RWPE2 (cell line): ENCODE measurements around the gene KIFC3.

Source experiments
- ATAC-seq: fragments of 200-7000 bp; cut with Tn5 transposase; 3 replicates; pipeline ENCODE4 v1.9.1; 2021; ENCODE audit warnings: low read depth
- DNase-seq: peaks from one replicate; pipeline ENCODE4 v3.0.0-alpha.2; 2020; ENCODE audit warnings: low spot score
- H3K27ac ChIP-seq: fragments of 450-650 bp; 2 replicates; pipeline ENCODE4 v1.5.1; 2017; ENCODE audit warnings: mild to moderate bottlenecking; ENCODE audit not compliant: poor library complexity, severe bottlenecking
- H3K27me3 ChIP-seq: fragments of 250-450 bp; sonication (Bioruptor Pico); 2 replicates; pipeline ENCODE4 v1.5.1; 2021; ENCODE audit warnings: mild to moderate bottlenecking, moderate library complexity; ENCODE audit not compliant: insufficient read depth, poor library complexity, severe bottlenecking
- H3K36me3 ChIP-seq: fragments of 250-450 bp; sonication (Bioruptor Pico); 2 replicates; pipeline ENCODE4 v1.5.1; 2020; ENCODE audit warnings: low read depth, mild to moderate bottlenecking, moderate library complexity
- H3K4me1 ChIP-seq: fragments of 250-450 bp; sonication (Bioruptor Pico); 2 replicates; pipeline ENCODE4 v1.5.1; 2021; ENCODE audit warnings: mild to moderate bottlenecking, moderate library complexity; ENCODE audit not compliant: insufficient read depth, poor library complexity, severe bottlenecking
- H3K4me3 ChIP-seq: fragments of 250-450 bp; sonication (Bioruptor Pico); 2 replicates; pipeline ENCODE4 v1.5.1; 2021; ENCODE audit warnings: mild to moderate bottlenecking, moderate library complexity; ENCODE audit not compliant: severe bottlenecking
- H3K9me3 ChIP-seq: fragments of 250-450 bp; sonication (Bioruptor Pico); 2 replicates; pipeline ENCODE4 v1.5.1; 2021; ENCODE audit warnings: mild to moderate bottlenecking, moderate library complexity; ENCODE audit not compliant: severe bottlenecking
- TF ChIP-seq, protein P1 (sequence below): fragments of 450-650 bp; IDR thresholded peaks from one replicate; pipeline ENCODE4 v1.5.1; 2017; ENCODE audit warnings: mild to moderate bottlenecking, moderate library complexity; ENCODE audit not compliant: poor library complexity, severe bottlenecking

Gene KIFC3

DNA sequence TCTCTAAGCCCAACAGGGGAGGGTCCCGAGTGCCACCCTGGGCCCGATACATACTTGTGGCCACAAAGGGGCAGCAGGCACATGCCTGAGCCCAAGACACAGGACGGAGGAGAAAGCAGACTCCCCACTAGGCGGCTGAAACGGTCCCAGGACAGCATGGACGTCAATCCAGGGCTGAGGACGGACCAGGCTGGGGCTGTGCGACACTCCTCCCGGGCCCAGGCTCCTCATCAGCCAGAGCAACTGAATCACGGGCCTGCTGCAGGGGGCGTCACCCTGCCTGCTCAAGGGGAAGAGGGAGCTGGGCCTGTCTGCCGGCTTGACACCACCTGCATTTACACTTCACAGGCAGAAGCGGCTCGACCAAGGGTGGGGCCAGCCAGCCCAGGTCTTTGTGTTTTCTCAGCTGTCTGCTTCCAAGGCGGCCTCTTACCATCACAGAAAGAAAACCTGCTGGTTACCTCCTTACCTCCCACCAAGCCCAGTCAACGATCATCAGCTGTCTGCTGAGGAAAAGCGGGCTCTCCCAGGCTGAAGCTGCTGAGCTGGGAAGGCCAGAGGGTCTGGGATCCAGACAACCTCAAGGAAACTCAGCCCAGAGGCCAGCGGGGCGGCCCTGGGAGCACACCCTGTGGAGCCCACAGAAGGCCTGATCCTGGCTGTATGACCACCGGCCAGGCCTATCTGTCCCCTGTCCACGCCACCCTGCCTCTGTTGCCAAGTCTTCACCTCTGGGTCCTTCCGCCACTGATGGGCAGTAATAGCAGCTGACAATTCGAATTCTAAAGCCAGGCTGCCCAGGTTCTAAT lies 26.4 kb downstream of the KIFC3 start:
- ATAC-seq (no peak), DNase-seq (no peak)
- Histone ChIP-seq H3K27ac (no peak overlapping the region), H3K4me1 (no peaks in the 10 kb centered on the region), H3K36me3 (peaks cover 73% of the 10 kb centered on the region), H3K4me3 (no peak overlapping the region), H3K27me3 (no peaks in the 10 kb centered on the region), H3K9me3 (no peaks in the 10 kb centered on the region)
- TF ChIP-seq, protein P1, sequence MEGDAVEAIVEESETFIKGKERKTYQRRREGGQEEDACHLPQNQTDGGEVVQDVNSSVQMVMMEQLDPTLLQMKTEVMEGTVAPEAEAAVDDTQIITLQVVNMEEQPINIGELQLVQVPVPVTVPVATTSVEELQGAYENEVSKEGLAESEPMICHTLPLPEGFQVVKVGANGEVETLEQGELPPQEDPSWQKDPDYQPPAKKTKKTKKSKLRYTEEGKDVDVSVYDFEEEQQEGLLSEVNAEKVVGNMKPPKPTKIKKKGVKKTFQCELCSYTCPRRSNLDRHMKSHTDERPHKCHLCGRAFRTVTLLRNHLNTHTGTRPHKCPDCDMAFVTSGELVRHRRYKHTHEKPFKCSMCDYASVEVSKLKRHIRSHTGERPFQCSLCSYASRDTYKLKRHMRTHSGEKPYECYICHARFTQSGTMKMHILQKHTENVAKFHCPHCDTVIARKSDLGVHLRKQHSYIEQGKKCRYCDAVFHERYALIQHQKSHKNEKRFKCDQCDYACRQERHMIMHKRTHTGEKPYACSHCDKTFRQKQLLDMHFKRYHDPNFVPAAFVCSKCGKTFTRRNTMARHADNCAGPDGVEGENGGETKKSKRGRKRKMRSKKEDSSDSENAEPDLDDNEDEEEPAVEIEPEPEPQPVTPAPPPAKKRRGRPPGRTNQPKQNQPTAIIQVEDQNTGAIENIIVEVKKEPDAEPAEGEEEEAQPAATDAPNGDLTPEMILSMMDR = no peak

- no peaks in the 10 kb centered on the region for H3K9me3 ChIP-seq
- H3K4me1 ChIP-seq = no peaks in the 10 kb centered on the region
- H3K36me3 ChIP-seq = peaks cover 79% of the 10 kb centered on the region
- TF ChIP-seq, protein P1 = no peak
- no peak overlapping the region for H3K4me3 ChIP-seq
- DNase-seq (no peak), ATAC-seq (no peak)
- no peaks in the 10 kb centered on the region for H3K27me3 ChIP-seq
- no peak overlapping the region for H3K27ac ChIP-seq
Measured at GRCh38 chr16:57774705-57775285, 27.5 kb downstream of the KIFC3 start.

- TF ChIP-seq, protein P1 = no peak
Measured at GRCh38 chr16:57773655-57774295, 28.5 kb downstream of the KIFC3 start.

GRCh38 chr16:57773019-57773418 lies 29.3 kb downstream of the KIFC3 start:
- DNase-seq = no peak
- TF ChIP-seq, protein P1 = no peak
- Histone ChIP-seq H3K4me1 (no peaks in the 10 kb centered on the region), H3K36me3 (peaks cover 77% of the 10 kb centered on the region), H3K27me3 (no peaks in the 10 kb centered on the region), H3K9me3 (no peaks in the 10 kb centered on the region), H3K27ac (no peak overlapping the region), H3K4me3 (no peak overlapping the region)
- ATAC-seq = no peak

More at GRCh38 chr16:57773655-57774295, 28.5 kb downstream of the KIFC3 start:
- H3K4me3 ChIP-seq = no peak overlapping the region
- ATAC-seq (no peak), DNase-seq (no peak)
- H3K27me3 ChIP-seq = no peaks in the 10 kb centered on the region
- no peaks in the 10 kb centered on the region for H3K4me1 ChIP-seq
- peaks cover 79% of the 10 kb centered on the region for H3K36me3 ChIP-seq
- no peak overlapping the region for H3K27ac ChIP-seq
- H3K9me3 ChIP-seq = no peaks in the 10 kb centered on the region
